NCI-H1417 (cell line): ENCODE data around the gene UPK3B.
"Not testable (repeated sequence)": the region's sequence is repeated elsewhere in the genome, so short reads cannot be mapped to it uniquely, and the experiment has no call there.

Experiments
- DNase-seq, 3 experiments: peaks; one replicate each; lab custom pipeline; 2025; lab: John Stamatoyannopoulos, UW

Gene UPK3B

DNA sequence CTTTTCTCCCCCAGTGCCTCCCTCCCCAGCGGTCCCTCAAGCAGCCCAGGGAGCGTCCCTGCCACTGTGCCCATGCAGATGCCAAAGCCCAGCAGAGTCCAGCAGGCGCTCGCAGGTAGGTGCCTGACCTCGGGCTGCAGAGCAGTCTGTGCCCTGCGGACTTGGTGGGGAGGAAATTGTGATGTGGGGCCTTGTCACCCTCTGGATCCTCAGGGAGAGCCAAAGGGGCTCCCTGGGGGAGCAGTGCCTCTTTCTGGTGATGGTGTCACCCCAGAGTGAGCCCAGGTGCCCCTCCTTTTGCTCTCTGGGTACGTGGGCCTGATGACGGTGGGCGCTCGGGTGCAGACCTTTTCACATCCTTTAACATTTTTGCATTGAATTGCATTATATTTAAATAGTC is 18.2 kb upstream of the UPK3B start:
- not testable (repeated sequence) for DNase-seq

- DNase-seq: not testable (repeated sequence)
Observed at GRCh38 chr7:76495717-76496116, 14.6 kb upstream of the UPK3B start.

GRCh38 chr7:76497918-76498582 is 12.3 kb upstream of the UPK3B start:
- DNase-seq: not testable (repeated sequence)

- not testable (repeated sequence) for DNase-seq
Observed at GRCh38 chr7:76498583-76499200, 11.7 kb upstream of the UPK3B start.

DNA sequence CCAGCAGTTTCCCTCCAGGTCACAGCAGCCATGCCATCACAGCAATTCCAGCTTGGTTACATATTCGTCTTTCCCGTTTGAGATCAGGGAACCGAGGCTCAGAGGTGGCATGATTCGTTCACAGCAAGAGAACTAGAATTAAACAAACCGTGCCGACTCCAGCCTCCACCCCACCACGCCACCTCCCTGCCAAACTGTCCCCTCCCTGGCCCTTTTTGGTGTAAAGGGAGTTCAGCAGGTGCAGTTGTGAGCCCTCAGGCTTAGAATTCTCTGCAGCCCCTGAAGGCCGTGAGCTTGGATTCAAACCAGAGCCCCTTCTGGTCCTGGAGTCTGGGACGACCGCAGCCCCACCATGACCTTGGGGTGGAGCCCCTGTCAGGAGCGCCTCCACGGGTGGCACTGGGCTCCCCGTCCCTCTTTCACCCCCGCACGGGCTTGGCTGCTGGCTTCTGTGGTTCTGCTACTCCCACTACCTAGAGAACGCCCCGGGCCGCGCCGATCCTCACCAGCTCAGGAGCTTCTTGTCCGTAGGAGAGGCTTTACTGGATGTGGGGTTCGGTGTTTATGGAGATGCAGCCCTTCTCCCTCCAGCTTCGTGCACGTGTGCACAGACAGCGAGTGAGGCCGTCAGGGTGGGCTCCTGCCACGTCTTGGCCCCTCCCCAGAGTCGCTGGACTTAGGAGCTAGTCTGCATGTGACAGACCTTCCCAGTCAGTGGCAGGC is 11.0 kb upstream of the UPK3B start:
- DNase-seq: not testable (repeated sequence)

DNA sequence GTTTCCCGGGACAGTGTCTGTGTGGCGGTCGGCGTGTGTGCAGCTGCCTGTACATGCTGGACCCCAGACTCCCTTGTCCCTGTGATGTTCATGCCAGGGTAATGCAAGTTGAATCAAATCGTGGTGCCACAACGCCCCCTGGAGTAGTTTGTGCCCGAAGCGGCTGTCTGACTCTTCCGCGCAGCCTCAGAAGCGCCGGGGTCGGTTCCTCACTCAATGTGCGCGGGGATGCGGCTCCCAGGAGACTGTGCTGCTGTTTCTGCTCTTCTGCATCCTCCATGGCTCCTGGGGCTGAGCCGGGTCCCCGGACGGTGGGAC is 10.5 kb upstream of the UPK3B start:
- DNase-seq: not testable (repeated sequence)

- DNase-seq: not testable (repeated sequence)
Observed at GRCh38 chr7:76502224-76502623, 8.1 kb upstream of the UPK3B start.

GRCh38 chr7:76502836-76503235 is 7.5 kb upstream of the UPK3B start:
- DNase-seq: not testable (repeated sequence)

DNA sequence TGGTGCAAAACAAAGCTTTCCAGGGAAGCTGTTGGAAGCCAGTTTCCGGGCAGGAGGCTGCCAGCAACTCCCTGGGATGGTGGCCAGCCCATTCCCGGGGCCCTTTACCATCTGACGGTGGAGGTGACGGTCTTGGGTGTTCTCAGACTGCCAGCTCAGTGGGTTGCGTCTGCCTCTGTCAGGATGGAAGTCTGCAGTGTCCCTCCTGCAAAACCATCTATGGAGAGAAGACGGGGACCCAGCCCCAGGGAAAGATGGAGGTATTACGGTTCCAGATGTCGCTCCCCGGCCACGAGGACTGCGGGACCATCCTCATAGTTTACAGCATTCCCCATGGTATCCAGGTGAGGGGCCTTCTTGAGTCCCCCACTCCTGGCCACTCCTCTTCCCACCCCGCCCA is 7.1 kb upstream of the UPK3B start:
- not testable (repeated sequence) for DNase-seq

GRCh38 chr7:76504351-76505167 is 5.8 kb upstream of the UPK3B start:
- not testable (repeated sequence) for DNase-seq

GRCh38 chr7:76505168-76506080 is 4.9 kb upstream of the UPK3B start:
- DNase-seq: no peak

GRCh38 chr7:76506081-76506440 is 4.3 kb upstream of the UPK3B start:
- DNase-seq: no peak

DNA sequence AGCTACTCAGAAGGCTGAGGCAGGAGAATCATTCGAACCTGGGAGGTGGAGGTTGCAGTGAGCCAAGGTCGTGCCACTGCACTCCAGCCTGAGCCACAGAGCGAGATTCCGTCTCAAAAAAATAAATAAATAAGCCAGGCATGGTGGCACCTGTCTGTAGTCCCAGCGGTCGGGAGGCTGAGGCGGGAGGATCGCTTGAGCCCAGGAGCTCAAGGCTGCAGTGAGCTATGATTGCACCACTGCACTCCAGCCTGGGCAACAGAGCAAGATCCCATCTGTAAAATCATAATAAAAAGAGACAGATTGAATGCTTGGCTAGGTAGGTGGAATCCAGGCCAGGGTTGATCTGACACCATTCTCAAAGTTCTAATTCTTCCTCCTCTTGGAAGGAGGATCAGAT is 3.7 kb upstream of the UPK3B start:
- DNase-seq: not testable (repeated sequence)

- no peak for DNase-seq
Observed at GRCh38 chr7:76507723-76508406, 2.5 kb upstream of the UPK3B start.

DNA sequence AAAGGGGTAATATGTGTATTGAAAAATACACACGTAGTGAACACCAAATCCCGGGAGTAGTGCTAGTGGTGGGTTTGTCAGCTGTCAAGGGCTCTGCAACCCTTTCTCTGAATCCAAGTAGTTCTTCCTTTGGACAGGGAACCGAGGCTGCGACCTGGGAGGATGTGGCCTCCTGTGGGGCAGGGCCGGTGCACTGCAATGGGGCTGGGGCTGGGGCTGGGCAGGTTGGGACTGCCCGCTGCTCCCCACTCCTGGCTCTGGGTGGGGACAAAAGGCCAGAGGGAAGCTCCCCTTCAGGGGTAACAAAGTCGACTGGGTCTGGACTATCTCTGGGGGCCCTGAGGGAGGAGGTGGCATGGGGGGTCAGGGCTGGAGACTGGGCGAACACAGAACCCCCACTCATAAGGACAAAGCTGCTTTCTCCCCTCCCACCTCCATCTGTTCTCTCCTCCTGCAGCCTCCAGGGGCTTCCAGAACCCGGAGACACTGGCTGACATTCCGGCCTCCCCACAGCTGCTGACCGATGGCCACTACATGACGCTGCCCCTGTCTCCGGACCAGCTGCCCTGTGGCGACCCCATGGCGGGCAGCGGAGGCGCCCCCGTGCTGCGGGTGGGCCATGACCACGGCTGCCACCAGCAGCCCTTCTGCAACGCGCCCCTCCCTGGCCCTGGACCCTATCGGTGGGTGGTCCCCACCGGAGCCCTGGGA is 1.0 kb downstream of the UPK3B start:
- not testable (repeated sequence) for DNase-seq

- DNase-seq: not testable (repeated sequence)
Observed at GRCh38 chr7:76511911-76512885, 1.8 kb downstream of the UPK3B start.

- no peak for DNase-seq
Observed at GRCh38 chr7:76512941-76513816, 2.8 kb downstream of the UPK3B start.
